HepG2 (cell line): Measurements from ENCODE around the gene FRMD5.

Experiments used
- TAF1 ChIP-seq: sonication (generic); formaldehyde crosslinking; IDR thresholded peaks from 2 replicates; pipeline ENCODE4 v1.4.0; 2020; ENCODE audit warnings: missing genetic modification reagents
- ZFP37 ChIP-seq: sonication (generic); formaldehyde crosslinking; IDR thresholded peaks from 2 replicates; pipeline ENCODE4 v1.4.0; 2020; ENCODE audit warnings: missing genetic modification reagents, borderline replicate concordance
- ZNF232 ChIP-seq: sonication (generic); formaldehyde crosslinking; IDR thresholded peaks from 2 replicates; pipeline ENCODE4 v1.4.0; 2020; ENCODE audit warnings: missing genetic modification reagents, borderline replicate concordance
- ZNF333 ChIP-seq: sonication (generic); formaldehyde crosslinking; IDR thresholded peaks from 2 replicates; pipeline ENCODE4 v1.4.0; 2020; ENCODE audit warnings: mild to moderate bottlenecking, missing genetic modification reagents, borderline replicate concordance
- ZNF367 ChIP-seq: sonication (generic); formaldehyde crosslinking; IDR thresholded peaks from 2 replicates; pipeline ENCODE4 v1.4.0; 2020; ENCODE audit warnings: missing genetic modification reagents, borderline replicate concordance
- ZNF547 ChIP-seq: sonication (generic); formaldehyde crosslinking; IDR thresholded peaks from 2 replicates; pipeline ENCODE4 v1.5.1; 2020; ENCODE audit warnings: mild to moderate bottlenecking, missing genetic modification reagents

GRCh38 chr15:44034334-44034733 lies 160.7 kb downstream of the FRMD5 start:
- TF ChIP-seq TAF1 (CRISPR knock-in tag) (no peak), ZNF333 (CRISPR knock-in tag) (no peak), ZNF232 (no peak), ZFP37 (CRISPR knock-in tag) (no peak), ZNF547 (no peak), ZNF367 (CRISPR knock-in tag) (no peak)
